Ecto neural progenitor cell (in vitro differentiated cells): Measurements from ENCODE around the gene CTDP1.

Experiments
- DNase-seq: peaks from one replicate; pipeline ENCODE4 v3.0.0-alpha.2; 2018; ENCODE audit warnings: low spot score

CTDP1 gene

DNA sequence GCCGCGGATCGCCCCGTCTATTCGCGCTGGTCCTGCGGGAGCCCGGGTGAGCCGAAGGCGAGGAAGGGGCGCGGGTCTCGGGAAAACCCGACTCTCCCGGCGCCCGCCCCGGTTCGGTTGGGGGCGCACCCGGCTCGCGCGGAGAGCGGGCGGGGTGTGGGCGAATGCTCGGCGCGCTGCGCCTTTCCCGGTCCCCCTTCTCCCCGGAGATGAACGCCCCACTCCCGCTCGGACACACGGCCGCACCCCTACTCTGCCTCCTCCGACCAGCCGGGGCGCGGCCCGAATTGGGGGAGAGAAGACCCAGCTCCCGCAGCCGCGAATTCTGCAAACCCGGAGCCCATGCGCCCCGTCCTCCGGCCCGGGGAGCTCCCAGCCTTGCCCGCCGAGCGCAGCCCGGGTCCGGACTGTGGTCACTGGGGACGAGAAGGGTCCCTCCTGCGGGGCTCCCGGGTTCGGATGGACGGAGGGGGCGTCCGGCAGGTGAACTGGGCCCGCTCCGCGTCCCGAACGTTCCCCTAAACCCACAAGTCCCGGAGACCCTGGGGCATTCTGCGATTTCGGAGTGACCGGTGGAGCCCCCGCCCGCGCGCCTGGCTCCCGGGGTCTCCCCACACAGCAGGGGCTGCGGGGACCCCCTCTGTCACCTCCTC is 118.9 kb downstream of the CTDP1 start:
- DNase-seq: no peak

DNA sequence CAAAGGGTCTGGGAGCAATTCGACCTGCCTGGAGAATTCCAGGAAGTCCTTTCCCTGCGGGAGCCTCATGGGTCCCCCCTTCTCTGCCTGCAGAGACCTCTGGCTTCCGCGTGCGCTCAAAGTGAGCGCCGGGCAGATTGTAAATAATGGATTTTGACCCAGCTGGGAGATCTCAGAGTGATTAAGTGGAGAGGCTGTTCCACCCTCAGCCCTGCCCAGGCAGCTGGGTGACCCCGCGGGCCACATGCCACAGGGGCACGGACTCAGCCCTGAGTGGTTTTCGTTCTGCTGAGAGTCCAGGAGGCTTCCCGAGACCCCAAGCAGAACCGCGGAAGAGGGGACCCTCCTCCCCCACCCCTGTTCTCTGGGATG is 119.4 kb downstream of the CTDP1 start:
- no peak for DNase-seq

DNA sequence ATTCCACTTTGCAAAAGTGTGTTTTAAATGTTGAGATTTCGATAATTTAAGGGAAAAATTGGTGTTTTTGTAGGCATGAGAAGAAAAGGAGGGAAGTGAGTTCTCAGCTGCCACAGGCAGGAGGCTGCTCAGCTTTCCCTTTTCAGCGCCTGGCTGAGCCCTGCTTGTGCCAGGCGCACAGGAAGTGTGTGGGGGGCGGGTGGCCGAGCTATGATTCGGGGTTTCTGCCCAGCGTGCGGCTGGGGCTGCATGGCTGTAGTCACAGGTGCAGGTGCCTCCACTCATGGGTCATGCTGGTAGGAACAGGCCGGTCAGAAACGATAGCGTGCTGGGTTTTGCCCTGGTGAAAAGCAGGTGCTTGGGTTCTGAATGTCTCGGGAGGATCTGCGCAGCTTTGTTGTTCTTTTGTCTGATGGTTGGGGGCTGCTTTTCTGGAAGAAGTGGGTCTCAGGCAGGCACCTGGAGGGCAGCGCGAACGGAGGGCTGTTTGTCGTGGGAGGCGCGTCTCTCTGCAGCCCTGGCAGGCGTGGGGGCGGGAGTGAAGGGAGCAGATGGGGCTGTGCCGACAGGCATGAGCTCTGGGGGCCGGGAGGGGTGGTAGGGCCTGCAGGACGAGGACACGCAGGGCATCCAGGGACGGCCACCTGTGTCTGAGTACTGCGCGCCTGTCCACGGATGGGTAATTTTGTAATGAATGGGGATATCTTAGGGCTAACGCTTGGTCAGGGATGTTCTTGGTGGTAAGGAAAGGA is 120.2 kb downstream of the CTDP1 start:
- no peak for DNase-seq

DNA sequence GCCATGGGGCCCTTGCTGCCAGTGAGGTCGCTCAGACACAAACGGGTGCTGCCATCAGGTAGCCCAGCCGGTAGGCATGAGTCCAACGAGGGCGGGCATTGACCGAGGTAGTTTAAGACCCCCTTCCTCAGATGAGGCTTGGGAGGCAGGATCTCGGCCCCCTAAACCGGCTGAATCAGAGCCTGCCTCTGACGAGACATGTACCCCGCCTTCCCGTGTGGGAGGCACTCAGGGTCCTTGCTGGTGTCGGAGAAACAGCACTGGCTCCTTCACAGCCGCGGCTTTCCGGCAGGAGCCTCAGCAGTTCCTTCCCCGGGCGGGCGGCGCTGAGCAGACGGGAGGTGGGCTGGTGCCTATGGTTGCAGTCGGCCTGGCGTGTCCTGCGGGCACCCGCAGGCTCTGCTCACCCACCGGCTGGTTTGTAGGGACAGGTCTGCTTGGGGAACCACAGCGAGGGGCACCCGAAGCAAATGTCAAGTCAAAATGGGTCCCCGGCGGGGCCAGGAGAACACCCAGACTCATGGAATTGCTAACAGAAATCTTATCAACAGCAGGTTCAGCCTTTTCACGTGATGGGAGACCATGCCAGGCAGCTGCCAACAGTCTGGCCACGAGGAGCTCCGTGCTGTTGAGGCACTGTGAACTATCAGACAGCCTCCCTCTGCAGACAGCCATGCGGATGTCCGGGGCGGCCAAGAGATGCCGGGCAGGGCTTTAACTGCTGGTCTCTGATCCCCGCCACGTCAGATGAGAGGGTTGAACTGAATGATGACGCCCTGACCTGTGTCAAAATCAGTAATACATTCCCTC is 121.0 kb downstream of the CTDP1 start:
- DNase-seq: no peak

DNA sequence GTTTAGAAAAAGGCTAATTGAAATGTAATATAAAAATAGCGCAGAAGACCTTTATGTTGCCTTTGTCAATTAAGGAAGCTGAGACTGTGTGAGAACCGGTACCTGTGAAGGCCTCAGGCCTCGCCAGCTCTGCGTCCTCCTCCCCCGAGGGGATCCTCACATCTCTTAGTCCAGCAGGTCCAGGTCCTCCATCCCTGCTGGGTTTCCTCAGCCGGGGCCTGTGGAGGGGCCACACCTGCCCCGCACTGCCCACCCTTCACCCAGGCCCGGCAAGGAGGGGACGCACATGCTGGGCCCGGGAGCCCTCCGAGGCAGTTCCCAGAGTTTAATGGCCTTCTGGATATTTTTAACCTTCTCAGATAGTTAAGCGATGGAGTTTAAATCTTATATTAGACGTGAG is 121.6 kb downstream of the CTDP1 start:
- DNase-seq: no peak

DNA sequence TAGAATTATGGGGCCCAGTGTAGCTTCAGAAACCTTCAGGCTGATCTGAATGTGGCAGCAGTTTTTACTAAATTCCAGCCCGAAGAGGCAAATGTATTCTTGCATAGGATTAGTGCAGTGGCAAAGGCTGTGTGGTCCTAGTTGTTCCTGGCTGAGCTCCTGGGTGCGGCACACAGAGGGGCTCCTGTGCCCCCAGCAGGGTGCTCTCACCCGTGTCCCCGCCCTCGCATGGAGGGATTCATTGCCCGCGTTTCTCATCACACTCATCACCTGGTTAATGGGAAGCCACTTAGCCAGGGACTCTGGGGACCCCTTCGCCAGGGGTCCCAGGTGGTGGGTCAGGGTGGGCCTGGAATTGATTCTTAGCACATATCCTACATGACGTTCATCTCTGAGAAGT is 122.0 kb downstream of the CTDP1 start:
- no peak for DNase-seq

DNA sequence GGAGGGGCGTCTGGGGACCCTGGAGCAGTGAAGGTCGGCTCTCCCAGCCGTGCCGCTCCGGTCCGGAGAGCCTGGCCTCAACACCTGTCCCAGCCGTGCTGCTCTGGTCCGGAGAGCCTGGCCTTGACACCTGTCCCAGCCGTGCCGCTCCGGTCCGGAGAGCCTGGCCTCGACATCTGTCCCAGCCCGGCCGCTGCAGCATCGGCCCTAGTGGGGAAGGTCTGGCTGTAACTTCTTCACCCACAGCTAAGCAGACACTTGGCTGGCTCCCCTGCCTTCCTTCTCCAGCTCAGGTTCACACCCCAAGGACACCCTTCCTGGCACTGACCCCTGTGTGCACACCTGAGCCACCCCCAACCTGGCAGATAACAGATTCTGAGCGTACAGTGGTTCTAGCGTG is 122.7 kb downstream of the CTDP1 start:
- DNase-seq: no peak

DNA sequence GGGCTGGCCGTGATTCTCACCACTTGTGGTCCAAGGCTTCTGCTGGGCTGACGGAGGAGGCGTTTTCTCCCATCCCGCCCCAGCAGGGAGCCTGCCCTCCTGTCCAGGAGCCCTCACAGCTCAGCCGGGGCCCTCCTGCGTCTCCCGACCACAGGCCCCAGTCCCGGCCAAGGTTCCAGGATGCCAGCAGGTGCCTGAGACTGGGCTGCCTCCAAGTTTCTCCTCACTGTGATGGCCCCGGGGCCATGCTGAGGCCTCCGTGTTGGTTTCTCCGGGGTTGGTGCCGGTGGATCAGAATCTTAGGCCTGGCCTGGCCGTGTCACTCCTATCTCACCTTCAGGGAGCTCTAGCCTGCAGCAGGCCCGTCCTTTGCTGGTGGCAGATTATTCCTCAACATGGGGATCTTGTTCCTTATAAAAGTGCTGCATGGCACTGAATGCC is 124.0 kb downstream of the CTDP1 start:
- DNase-seq: no peak
